Measurements from ENCODE around the gene PARD3B.

DNA sequence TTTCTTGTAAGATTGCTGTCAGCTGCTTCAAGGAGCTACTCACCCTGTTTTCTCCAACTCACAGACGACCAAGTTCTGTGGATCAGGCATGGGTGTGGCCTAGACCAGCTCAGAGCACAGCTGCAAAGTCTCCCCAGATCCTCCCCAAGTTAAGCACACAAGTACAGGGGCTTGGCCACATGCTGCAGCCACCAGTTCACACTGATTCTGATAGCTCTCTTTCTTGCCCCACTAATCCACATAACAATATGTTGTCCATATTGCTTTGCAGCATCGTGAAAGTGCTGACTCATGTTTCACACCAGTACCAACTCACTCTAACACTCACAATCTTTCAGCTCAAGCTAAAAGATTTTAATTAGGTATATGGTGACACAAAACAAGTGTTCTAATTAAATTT lies 437.0 kb downstream of the PARD3B start:
- TF ChIP-seq POLR2A (IDR thresholded peaks at IDR 0.05; ENCODE audit: low read depth, low read length) (no peak), POLR2AphosphoS5 (IDR thresholded peaks at IDR 0.05; ENCODE audit: low read depth, low read length) (no peak), TAF1 (IDR thresholded peaks at IDR 0.05; ENCODE audit: borderline replicate concordance, low read depth, low read length) (no peak)

Measured in GM12892 (cell line).